GM12864 (cell line): ENCODE results near the gene NKG7.

ENCODE experiments used
- DNase-seq: peaks from one replicate; pipeline ENCODE4 v3.0.0-alpha.2; 2011; ENCODE audit warnings: low read depth
- H3K4me3 ChIP-seq: 2 replicates; pipeline ENCODE4 v1.5.1; 2011; ENCODE audit warnings: mild to moderate bottlenecking, low read depth, low read length, control low read depth
- TF ChIP-seq, protein P1 (sequence below): IDR thresholded peaks from 2 replicates; pipeline ENCODE4 v1.5.1; 2011; ENCODE audit warnings: low read depth, mild to moderate bottlenecking, moderate library complexity, low read length, control low read depth, inconsistent platforms; ENCODE audit errors: missing control alignments

Gene NKG7

DNA sequence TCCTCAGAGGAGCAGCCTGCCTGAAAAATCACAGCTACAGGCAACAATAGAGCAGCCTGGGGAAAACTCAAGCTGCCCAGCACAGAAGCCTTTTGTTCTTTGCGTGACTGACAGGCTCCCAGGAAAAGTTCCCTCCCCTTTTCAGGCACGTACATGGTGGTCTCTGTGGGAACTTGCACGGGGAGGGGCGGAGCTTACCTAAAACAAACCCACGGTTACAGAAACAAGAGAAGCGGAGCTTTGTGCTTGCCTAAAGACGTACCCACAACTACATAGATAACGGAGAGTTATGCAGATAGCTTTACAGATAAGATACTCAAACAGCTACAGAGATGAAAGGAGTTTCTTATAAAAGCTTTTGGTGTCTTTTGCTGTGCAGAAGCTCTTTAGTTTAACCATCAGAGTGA lies 17.7 kb downstream of the NKG7 start:
- H3K4me3 ChIP-seq = no peak overlapping the region
- TF ChIP-seq, protein P1, sequence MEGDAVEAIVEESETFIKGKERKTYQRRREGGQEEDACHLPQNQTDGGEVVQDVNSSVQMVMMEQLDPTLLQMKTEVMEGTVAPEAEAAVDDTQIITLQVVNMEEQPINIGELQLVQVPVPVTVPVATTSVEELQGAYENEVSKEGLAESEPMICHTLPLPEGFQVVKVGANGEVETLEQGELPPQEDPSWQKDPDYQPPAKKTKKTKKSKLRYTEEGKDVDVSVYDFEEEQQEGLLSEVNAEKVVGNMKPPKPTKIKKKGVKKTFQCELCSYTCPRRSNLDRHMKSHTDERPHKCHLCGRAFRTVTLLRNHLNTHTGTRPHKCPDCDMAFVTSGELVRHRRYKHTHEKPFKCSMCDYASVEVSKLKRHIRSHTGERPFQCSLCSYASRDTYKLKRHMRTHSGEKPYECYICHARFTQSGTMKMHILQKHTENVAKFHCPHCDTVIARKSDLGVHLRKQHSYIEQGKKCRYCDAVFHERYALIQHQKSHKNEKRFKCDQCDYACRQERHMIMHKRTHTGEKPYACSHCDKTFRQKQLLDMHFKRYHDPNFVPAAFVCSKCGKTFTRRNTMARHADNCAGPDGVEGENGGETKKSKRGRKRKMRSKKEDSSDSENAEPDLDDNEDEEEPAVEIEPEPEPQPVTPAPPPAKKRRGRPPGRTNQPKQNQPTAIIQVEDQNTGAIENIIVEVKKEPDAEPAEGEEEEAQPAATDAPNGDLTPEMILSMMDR = no peak
- DNase-seq = no peak

DNA sequence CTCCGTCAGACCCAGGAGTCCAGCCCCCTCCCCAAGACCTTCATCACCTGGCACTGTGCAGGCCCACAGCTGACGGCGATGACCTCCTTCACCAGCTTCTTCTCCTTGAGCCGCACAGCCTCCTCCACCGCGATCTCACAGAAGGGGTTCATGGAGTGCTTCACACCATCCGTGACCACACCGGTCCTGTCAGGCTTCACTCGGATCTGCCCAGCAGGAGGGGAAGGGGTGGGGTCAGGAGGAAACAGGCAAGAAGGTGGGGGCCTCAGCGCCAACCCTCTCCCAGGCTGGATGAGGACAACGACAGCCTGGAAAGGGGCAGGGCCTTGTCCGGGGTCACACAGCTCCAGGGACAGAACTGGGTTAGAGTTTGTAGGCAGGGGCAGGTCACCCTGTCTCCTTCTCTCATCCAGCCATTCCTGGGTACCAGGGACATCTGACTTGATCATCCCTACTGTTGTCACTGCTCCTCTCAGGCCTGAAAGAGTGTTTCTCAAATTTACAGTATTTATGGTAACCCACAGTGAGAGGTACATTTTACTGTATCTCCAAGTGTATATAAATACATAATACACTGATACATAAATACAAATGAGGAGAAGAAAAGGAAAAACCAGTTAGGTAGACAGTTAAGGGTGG lies 18.2 kb downstream of the NKG7 start:
- H3K4me3 ChIP-seq = no peak overlapping the region

DNA sequence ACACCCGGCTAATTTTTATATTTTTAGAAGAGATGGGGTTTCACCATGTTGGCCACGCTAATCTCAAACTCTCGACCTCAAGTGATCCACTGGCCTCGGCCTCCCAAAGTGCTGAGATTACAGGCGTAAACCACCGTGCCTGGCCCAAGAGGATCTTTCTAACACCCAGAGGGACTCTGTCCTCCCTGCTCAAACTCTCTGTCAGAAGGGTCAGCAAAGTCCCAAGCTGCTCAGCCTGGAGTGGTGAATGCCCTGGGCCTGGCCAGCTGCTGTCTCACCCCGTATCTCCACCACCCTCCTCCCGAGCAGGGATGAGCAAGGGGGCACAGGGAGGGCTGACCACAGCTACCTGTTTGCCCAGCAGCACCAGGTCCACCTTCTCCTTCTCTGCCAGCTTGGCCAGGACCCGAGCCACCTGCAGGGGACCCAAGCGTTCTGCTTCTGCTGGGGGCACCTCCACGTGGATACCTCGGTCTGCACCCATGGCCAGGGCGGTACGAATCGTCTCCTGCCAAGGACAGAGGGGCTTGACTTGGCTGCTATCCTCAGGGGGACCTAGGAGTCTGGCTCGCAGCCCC lies 19.6 kb downstream of the NKG7 start:
- TF ChIP-seq, protein P1 = no peak

More for the DNA sequence above, 18.2 kb downstream of the NKG7 start:
- DNase-seq = no peak
- TF ChIP-seq, protein P1 = no peak

DNA sequence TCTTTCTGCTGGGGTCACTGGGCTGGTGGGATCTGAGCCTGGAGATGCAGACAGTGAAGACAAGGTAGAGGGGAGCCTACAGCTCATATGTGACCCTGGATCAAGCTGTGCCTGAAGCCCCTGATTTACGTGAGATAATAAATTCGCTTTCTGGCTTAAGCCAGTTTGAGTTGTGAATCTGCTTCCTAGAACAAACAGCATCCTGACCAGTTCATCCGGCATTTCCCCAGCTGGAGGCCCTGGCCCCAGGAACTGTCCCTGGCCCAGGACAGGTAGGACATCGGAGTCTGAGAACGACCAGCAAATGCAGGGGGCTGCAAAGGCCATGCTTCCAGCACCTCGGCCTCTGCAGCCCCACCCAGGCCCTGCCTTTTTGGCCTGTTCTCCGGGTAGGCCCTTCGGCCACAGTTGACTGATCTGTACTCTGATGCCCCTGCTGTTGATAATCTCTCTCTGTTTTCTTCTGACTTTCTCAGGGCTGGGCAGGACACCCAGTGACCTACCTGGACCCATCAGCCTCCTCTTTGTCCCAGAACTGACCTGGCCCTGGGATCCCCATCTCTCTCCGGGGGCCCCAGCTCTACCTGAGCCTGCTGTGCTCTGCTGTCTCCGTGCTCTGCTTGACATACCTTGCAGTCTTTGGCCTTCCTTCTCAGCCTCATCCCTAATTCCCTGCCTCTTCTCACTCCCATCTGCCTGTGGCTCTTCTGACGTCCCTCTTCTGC lies 21.0 kb downstream of the NKG7 start:
- no peak for DNase-seq
- no peak overlapping the region for H3K4me3 ChIP-seq
- TF ChIP-seq, protein P1 = no peak

More for the DNA sequence above, 19.6 kb downstream of the NKG7 start:
- DNase-seq = no peak
- no peak overlapping the region for H3K4me3 ChIP-seq

DNA sequence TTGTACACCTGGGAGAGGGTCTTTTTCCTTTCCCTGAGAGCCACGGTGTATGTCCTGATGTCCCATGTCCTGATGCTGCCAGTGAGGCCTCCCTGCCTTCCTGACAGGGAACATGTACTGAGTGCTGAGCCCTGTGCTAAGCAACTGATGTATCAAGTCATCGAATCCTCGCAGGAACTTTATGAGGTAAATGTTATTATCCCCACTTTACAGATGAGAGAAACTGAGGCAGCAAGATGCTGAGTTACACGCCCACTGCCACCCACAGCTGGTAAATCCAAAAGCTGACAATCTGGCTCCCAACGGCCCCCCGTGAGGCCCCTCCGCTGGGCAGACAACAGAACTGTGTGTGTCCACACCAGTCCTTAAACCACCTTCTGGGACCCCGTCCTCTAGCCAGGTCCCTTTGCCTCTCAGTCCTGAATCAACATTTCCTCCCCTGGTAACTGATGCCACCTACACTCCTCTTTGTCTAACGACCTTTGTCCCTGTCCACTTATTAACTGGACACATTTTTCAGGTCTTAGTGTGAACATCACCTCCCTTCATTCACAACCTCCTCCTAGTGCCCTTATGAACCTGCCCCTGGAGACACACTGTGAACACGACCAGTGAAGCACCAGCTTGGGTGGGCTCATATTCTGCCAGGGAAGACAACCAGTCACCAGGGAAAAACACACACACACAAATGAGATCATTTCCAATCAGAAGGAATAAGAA lies 25.1 kb downstream of the NKG7 start:
- no peak overlapping the region for H3K4me3 ChIP-seq
- no peak for DNase-seq
- TF ChIP-seq, protein P1 = no peak

DNA sequence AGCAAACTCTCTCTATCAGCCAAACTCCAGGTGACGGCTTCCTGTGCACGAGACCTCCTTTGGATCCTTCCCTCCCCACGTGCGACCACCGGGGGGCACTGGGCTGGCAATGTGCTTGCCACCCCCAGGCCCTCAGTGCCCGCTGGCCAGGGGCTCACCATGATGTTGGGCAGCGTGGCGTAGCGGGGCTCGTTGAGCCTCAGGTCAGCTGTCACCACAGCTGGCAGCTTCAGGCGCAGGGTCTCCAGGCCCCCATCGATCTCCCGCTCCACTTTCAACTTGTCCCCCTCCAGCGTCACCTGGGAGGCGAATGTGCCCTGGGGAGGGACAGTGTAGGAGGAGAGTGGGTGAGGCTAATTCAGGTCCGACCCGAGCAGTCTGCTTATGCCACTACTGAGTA lies 25.7 kb downstream of the NKG7 start:
- TF ChIP-seq, protein P1 = peak; percentile 9
- DNase-seq = no peak
- no peak overlapping the region for H3K4me3 ChIP-seq
